A673 (cell line): ENCODE results near the gene BCL2. TPM values are rescaled to one million over a fixed set of nuclear protein-coding genes. Genes with fewer than 3 reads are reported as not detected.

Source experiments
- BruUV-seq: library from RNA; stranded (reverse); fragments of 400-500 nt; replicated peaks from 2 replicates; lab custom pipeline; 2021; lab: Mats Ljungman, UMichigan
- CTCF ChIA-PET: fragments of 300-600 bp; sonication (Branson Sonifier 250); formaldehyde crosslinking; loops from one replicate; lab custom pipeline; 2022; ENCODE audit warnings: antibody characterized with exemption; lab: Charles Lee
- POLR2A ChIA-PET: fragments of 300-600 bp; sonication (Branson Sonifier 250); formaldehyde crosslinking; loops from one replicate; lab custom pipeline; 2022; ENCODE audit warnings: antibody characterized with exemption; ENCODE audit not compliant: low non-redundant PET; lab: Charles Lee
- DNase-seq: peaks from one replicate; pipeline ENCODE4 v3.0.0-alpha.2; 2015; ENCODE audit warnings: low spot score
- H3K27ac ChIP-seq: fragments of 200-600 bp; sonication (generic); 2 replicates; pipeline ENCODE4 v1.5.1; 2016; ENCODE audit warnings: mixed run types, low read depth, mild to moderate bottlenecking, mixed read lengths, antibody characterized with exemption, low read length; ENCODE audit not compliant: poor library complexity, severe bottlenecking
- H3K27me3 ChIP-seq: fragments of 200-600 bp; sonication (generic); replicated peaks from 2 replicates; pipeline ENCODE4 v1.6.1; 2017; ENCODE audit warnings: mixed run types, low read depth, mild to moderate bottlenecking, mixed read lengths, antibody characterized with exemption, low read length; ENCODE audit not compliant: insufficient read depth, poor library complexity
- H3K36me3 ChIP-seq: fragments of 200-600 bp; sonication (generic); 2 replicates; pipeline ENCODE4 v1.6.1; 2016; ENCODE audit warnings: mixed run types, mild to moderate bottlenecking, mixed read lengths, antibody characterized with exemption, low read length; ENCODE audit not compliant: insufficient read depth, poor library complexity, severe bottlenecking
- H3K4me1 ChIP-seq: fragments of 200-600 bp; sonication (generic); 2 replicates; pipeline ENCODE4 v1.6.1; 2017; ENCODE audit warnings: mixed run types, mild to moderate bottlenecking, mixed read lengths, antibody characterized with exemption, low read length; ENCODE audit not compliant: insufficient read depth, poor library complexity, severe bottlenecking
- H3K4me3 ChIP-seq: fragments of 200-600 bp; sonication (generic); 2 replicates; pipeline ENCODE4 v1.5.1; 2016; ENCODE audit warnings: low read depth, mixed run types, mild to moderate bottlenecking, mixed read lengths, low read length; ENCODE audit not compliant: poor library complexity, severe bottlenecking
- H3K9me3 ChIP-seq: fragments of 200-600 bp; sonication (generic); 2 replicates; pipeline ENCODE4 v1.6.1; 2016; ENCODE audit warnings: mixed run types, low read depth, mild to moderate bottlenecking, mixed read lengths, antibody characterized with exemption, low read length; ENCODE audit not compliant: poor library complexity, severe bottlenecking
- CTCF ChIP-seq: fragments of 300-800, 200-600 bp; sonication (generic); conservative IDR thresholded peaks from 2 replicates; pipeline ENCODE4 v1.5.1; 2017; ENCODE audit warnings: low read depth, mild to moderate bottlenecking, antibody characterized with exemption, low read length, moderate library complexity, mixed read lengths
- EZH2 ChIP-seq: fragments of 200-600 bp; sonication (generic); IDR thresholded peaks from 2 replicates; pipeline ENCODE4 v1.6.1; 2017; ENCODE audit warnings: borderline replicate concordance, low read depth, mild to moderate bottlenecking, mixed read lengths, antibody characterized with exemption, low read length; ENCODE audit not compliant: poor library complexity, severe bottlenecking
- intact Hi-C: fragments of 100-400 bp; cut with micrococcal nuclease; formaldehyde crosslinking; loops from one replicate; pipeline ENCODE4 v1.10.0; 2022; ENCODE audit not compliant: unreplicated experiment
- total RNA-seq: library from RNA; stranded (reverse); gene quantifications from 2 replicates; pipeline ENCODE4 v1.2.3, GENCODE V29; 2021

The BCL2 gene
- total RNA-seq, 1 experiment from 2014 or later, result 24.9 TPM

- CTCF ChIA-PET, result interaction anchor here (1.2 kb wide), 1 partner anchor 20 kb away, joined by 3 read pairs; no protein-coding TSS in a partner anchor
- POLR2A ChIA-PET, result no interaction called here
- no peaks in the 10 kb centered on the region for H3K9me3 ChIP-seq
- no peak for TF ChIP-seq EZH2
- no peak for TF ChIP-seq CTCF
- no peak overlapping the region for H3K4me3 ChIP-seq
- peaks cover 20% of the 10 kb centered on the region for H3K4me1 ChIP-seq
- H3K27ac ChIP-seq, result no peak overlapping the region
- intact Hi-C loops, result no loop called here
- peak; percentile 40 for DNase-seq
- H3K36me3 ChIP-seq, result no peaks in the 10 kb centered on the region
- no peaks in the 10 kb centered on the region for H3K27me3 ChIP-seq
- no TSS peak for BruUV-seq
Measured at GRCh38 chr18:63298400-63299365, 20.9 kb downstream of the BCL2 start.

DNA sequence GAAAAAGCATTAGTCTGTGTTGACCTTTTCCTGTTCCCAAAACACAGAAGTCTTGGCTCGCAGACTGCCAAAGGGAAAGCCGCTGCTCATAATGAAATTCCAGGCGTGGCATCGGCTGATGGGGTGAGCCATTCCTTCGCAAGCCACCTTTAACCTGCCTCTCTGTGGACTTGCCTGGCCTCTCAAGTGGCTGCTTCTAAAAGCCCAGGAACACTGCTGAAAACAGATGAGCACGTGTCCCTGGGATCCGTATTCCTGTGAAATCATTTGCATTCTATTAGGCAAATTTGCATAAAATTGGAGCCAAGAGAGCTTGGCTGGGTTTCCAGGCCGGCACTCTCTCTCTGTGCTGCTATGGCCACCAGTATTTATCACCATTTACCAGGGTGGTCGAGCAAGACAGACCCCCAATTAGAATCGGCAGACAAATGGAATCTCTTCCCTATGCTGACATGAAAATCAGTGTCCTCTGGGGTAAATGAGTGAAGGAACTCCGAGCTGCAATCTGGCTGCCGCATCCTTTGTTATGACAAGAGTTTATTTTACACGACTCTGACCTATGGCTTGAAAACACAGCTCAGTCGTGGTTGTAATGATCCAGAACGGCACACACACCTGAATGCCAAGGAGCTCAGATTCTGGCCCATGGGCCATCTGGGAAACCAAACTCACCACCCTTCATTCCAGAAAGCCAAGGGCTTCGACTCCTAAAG lies 21.7 kb downstream of the BCL2 start:
- Histone ChIP-seq H3K27ac (no peak overlapping the region), H3K4me3 (no peak overlapping the region), H3K9me3 (no peaks in the 10 kb centered on the region), H3K4me1 (peaks cover 20% of the 10 kb centered on the region), H3K36me3 (no peaks in the 10 kb centered on the region), H3K27me3 (no peaks in the 10 kb centered on the region)
- BruUV-seq, result no TSS peak
- CTCF ChIA-PET, result interaction anchor here (1.2 kb wide), 1 partner anchor 20 kb away, joined by 3 read pairs; no protein-coding TSS in a partner anchor
- intact Hi-C loops, result no loop called here
- TF ChIP-seq CTCF, result no peak
- no peak for TF ChIP-seq EZH2
- DNase-seq, result no peak
- POLR2A ChIA-PET, result no interaction called here

DNA sequence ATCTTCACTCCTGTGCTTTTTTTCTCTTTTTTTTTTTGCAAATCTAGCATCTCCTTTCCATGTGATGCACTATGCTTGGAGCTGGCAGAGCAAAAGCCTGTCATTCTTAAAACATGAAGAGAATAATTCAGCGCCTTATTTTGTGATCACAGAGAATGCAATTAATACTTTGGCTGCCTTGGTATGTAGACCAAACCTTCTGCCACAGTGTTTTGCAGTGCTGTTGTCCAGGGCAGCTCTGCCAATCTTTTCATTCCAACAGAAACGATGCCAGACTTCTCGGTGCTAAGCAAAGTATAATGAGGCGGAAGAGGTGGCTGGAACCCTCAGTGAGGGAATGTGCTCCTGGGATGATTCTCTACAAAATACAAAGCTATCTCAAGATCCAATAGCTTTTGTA lies 25.6 kb downstream of the BCL2 start:
- ChIA-PET CTCF (no interaction called here), POLR2A (interaction anchor here (0.6 kb wide), 1 partner anchor 147 kb away, joined by 5 read pairs; no protein-coding TSS in a partner anchor)
- no peak overlapping the region for H3K4me3 ChIP-seq
- no peaks in the 10 kb centered on the region for H3K27me3 ChIP-seq
- intact Hi-C loops, result no loop called here
- no peaks in the 10 kb centered on the region for H3K9me3 ChIP-seq
- no peak for DNase-seq
- BruUV-seq, result no TSS peak
- H3K36me3 ChIP-seq, result no peaks in the 10 kb centered on the region
- H3K27ac ChIP-seq, result no peak overlapping the region
- TF ChIP-seq EZH2 (no peak), CTCF (no peak)
- H3K4me1 ChIP-seq, result peaks cover 9% of the 10 kb centered on the region
